HG03103 (cell line): ENCODE measurements around the gene PRSS21.

Experiments used
- ATAC-seq: cut with Tn5 transposase; IDR thresholded peaks from one replicate; pipeline ENCODE4 v1.9.1; 2021; ENCODE audit warnings: low read depth; ENCODE audit not compliant: unreplicated experiment

The PRSS21 gene

DNA sequence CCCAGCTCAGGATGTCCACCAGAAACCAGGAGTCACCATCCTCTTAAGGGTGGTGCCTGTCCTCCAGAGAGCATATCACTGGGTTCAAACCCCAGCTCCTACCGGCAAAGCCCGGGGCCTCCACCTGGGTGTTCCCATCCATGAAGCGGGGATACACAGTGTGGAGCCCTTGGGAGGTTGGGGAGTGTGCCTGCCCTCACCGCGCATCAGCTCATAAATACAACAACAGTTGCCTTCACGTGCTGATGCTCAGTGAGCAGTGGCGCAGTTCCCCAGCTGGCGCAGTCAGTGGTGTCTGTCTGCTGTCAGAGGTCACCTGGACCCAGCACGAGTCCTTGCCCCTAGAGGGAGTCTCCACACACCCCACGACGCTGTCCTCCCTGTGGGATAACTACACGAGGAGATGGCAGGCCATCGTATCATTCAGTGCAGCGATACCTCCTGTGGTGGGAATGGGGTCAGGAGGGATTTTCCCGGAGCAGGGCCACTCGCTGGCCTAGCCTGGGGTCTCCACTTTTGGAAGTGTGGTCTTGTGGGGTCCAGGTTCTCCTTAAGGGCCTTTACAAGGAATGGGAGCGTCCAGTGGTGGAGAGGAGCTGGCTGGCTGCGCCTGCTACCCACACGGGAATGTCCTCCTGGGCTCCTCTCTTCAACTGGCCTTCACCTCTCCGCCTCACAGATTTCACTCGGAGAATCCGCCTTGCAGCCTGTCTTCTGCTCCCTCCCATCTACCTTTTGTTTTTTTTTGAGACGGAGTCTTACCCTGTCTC is 37.7 kb upstream of the PRSS21 start:
- ATAC-seq: no peak

GRCh38 chr16:2779978-2780898 is 36.8 kb upstream of the PRSS21 start:
- no peak for ATAC-seq

- no peak for ATAC-seq
Measured at GRCh38 chr16:2782583-2783351, 34.3 kb upstream of the PRSS21 start.

- no peak for ATAC-seq
Measured at GRCh38 chr16:2783581-2784357, 33.3 kb upstream of the PRSS21 start.

- ATAC-seq: no peak
Measured at GRCh38 chr16:2784358-2785100, 32.5 kb upstream of the PRSS21 start.

GRCh38 chr16:2785101-2785991 is 31.7 kb upstream of the PRSS21 start:
- no peak for ATAC-seq

DNA sequence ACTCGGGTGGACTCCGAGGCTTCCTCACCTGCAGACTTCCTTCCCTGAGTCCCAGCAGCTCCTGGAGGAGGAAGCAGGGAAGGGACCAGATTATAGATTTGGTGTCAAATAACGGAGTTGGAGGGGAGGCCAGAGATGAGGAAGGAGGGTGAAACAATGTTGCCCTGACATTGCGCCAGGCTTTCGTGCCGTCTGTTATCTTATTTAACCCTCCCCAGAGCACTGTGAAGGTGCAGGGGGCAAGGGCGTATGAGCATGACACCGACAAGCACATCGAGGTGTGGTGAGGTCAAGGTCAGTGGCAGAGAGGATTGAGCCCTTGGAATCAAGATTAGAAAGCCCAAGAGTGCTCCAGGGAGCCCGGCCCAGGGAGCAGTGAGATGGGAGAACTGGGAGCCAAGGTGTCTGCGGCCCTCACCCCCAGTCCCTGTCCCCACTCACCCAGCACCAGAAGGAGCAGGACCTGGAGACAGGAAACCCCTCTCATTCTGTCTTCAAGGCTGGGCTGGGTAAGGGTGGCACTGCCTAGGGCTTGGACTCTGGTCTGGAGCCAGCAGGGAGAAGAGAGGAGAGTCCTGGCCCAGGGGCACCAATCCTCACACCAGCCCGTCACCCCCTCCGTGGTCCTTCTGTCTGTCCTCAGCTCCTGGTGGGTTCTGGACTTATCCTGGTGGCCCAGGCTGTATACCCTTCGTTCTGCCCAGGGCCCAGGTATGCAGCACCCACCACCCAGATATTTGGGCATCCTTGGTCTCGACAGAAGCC is 30.8 kb upstream of the PRSS21 start:
- ATAC-seq: no peak

DNA sequence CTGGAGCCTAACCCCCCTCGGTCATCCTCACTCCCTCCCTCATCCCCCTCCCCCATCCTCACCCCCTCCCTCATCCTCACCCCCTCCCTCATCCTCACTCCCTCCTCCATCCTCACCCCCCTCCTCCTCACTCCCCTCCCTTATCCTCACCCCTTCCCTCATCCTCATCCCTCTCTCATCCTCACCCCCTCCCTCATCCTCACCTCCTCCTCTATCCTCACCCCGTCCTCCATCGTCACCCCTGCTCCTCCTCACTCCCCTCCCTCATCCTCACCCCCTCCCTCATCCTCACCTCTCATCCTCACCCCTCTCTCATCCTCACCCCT is 30.2 kb upstream of the PRSS21 start:
- ATAC-seq: no peak

DNA sequence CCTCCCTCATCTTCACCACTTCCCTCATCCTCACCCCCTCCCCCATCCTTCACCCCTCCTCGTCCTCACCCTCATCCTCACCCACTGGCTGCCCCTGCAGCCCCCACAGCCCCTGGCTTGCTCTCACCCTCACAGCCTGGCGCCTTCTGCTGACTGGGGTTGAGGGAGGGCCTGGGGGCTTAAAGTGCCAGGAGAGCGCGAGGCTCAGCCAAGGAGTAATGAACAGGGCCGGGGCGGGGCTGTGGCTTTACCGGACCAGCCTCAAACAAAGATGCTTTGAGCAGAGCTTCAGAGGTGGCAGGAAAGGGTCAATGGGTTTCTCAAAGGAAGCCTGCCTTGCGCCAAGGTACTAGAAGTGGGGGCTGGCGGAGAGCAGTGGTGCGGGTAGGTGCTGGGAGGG is 29.6 kb upstream of the PRSS21 start, which contains the start of gene PRSS33:
TSS of gene PRSS33 (minus strand) at position 155 of the 400 bp plus-strand sequence. CDS start 1,013 bp downstream, outside the sequence.
- ATAC-seq: no peak

DNA sequence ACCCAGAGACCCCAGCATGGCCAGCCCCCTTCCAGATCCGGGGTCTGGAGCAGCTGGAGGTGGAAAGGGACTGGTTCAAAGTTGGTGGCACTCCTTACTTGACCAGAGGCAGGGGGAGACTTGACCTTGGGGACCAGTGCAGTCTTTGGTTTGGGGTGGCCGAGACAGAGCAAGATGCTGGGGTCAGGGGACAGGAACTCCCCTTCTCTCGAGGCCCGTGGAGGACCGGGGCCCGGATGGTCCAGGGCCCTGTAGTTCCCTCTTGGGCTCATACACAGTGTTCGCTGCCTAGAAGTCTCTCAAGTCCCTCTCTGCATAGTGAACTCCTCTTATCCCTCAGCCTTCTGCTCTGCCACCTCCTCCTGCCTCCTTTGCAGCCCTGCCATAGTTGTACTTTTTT is 29.1 kb upstream of the PRSS21 start:
- no peak for ATAC-seq

DNA sequence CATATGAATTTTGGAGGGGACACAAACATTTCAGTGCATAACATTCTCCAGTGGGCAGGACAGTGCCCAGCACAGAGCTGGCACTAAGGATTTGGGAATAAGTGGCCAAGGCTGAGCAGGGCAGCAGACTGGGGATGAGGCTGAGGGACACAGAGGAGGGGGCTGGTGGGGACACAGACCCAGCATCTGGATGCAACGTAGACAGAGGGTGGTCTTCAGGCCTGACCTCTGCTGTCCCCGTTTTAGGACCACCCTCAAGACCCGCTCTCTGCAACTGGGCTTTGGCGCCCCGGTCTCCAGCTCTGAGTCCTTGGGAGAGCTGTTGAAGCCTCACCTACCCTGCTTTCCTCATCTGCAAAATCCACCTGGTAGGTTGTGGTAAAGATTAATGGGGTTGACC is 26.4 kb upstream of the PRSS21 start:
- no peak for ATAC-seq

- ATAC-seq: no peak
Measured at GRCh38 chr16:2791174-2791573, 25.9 kb upstream of the PRSS21 start.

GRCh38 chr16:2792940-2793339 is 24.1 kb upstream of the PRSS21 start:
- ATAC-seq: no peak

- ATAC-seq: no peak
Measured at GRCh38 chr16:2795395-2796143, 21.5 kb upstream of the PRSS21 start.

- ATAC-seq: no peak
Measured at GRCh38 chr16:2798723-2799204, 18.3 kb upstream of the PRSS21 start.

DNA sequence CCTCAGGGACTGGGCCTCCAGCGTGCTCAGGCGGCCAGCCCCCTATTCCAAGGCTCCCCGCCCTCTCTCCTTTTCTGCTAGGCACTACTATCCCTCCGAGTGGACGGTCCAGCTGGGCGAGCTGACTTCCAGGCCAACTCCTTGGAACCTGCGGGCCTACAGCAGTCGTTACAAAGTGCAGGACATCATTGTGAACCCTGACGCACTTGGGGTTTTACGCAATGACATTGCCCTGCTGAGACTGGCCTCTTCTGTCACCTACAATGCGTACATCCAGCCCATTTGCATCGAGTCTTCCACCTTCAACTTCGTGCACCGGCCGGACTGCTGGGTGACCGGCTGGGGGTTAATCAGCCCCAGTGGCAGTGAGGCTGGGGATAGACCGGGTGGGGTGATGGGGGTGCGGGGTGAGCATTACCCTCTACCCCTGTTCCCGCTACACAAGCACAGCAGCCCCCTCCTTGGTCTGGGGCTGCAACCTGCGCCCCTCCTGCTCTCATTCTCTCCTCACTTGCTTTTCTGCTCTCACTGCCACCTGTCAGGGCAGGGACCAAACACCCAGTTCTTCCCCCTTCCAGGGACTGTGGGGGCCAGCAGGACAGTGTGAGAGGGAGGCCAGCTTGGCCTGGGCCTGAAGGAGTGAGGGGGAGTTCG is 17.7 kb upstream of the PRSS21 start:
- no peak for ATAC-seq

GRCh38 chr16:2799859-2800226 is 17.2 kb upstream of the PRSS21 start:
- no peak for ATAC-seq
